Purkinje cell (primary cell): ENCODE data around the gene SUSD2. TPM values are rescaled to one million over a fixed set of nuclear protein-coding genes. Genes with fewer than 3 reads are reported as not detected.

ENCODE experiments used
- polyA plus RNA-seq: library from polyadenylated mRNA; unstranded; fragments of >200 nt; fragmentation: Nextera tagmentation; gene quantifications from 2 replicates; pipeline ENCODE4 v1.2.1, GENCODE V29; 2014

The SUSD2 gene
- polyA plus RNA-seq, result 0.31 TPM in 1 of 2 replicates, not detected in the other

GRCh38 chr22:24181088-24181995 is at the start of gene SUSD2:
Gene SUSD2, plus strand, starts transcription at chr22:24181487. Its CDS starts 33 bp downstream, at chr22:24181520.

Other genes starting within 250 kb of the SUSD2 start
- 5.1 TPM in 1 of 2 replicates, not detected in the other for gene GSTT2B, start 220.3 kb upstream of the SUSD2 start, polyA plus RNA-seq
- gene DDTL, start 214.6 kb upstream of the SUSD2 start, polyA plus RNA-seq, result 1.4 and 2.6 TPM in 2 replicates
- gene DDT, start 207.0 kb upstream of the SUSD2 start, polyA plus RNA-seq, result 73.3 and 78.1 TPM in 2 replicates
- gene GSTT2, start 201.4 kb upstream of the SUSD2 start, polyA plus RNA-seq, result 0.43 TPM in 1 of 2 replicates, not detected in the other
- gene GSTT4, start 176.0 kb upstream of the SUSD2 start, polyA plus RNA-seq, result not detected in 2 replicates
- 8.3 and 9.0 TPM in 2 replicates for gene CABIN1, start 170.2 kb upstream of the SUSD2 start, polyA plus RNA-seq
- not detected in 2 replicates for gene GGT5, start 63.6 kb downstream of the SUSD2 start, polyA plus RNA-seq
- 13.8 and 14.6 TPM in 2 replicates for gene SPECC1L, start 89.3 kb downstream of the SUSD2 start, polyA plus RNA-seq
- not detected in 2 replicates for gene ADORA2A, start 246.1 kb downstream of the SUSD2 start, polyA plus RNA-seq